GM19025 (cell line): ENCODE measurements around the gene SUN5.
"Not testable (repeated sequence)": the region's sequence is repeated elsewhere in the genome, so short reads cannot be mapped to it uniquely, and the experiment has no call there.

Experiments used
- ATAC-seq: cut with Tn5 transposase; IDR thresholded peaks from one replicate; pipeline ENCODE4 v1.9.1; 2021; ENCODE audit warnings: mild to moderate bottlenecking, low read depth, moderate library complexity; ENCODE audit not compliant: unreplicated experiment

The SUN5 gene

DNA sequence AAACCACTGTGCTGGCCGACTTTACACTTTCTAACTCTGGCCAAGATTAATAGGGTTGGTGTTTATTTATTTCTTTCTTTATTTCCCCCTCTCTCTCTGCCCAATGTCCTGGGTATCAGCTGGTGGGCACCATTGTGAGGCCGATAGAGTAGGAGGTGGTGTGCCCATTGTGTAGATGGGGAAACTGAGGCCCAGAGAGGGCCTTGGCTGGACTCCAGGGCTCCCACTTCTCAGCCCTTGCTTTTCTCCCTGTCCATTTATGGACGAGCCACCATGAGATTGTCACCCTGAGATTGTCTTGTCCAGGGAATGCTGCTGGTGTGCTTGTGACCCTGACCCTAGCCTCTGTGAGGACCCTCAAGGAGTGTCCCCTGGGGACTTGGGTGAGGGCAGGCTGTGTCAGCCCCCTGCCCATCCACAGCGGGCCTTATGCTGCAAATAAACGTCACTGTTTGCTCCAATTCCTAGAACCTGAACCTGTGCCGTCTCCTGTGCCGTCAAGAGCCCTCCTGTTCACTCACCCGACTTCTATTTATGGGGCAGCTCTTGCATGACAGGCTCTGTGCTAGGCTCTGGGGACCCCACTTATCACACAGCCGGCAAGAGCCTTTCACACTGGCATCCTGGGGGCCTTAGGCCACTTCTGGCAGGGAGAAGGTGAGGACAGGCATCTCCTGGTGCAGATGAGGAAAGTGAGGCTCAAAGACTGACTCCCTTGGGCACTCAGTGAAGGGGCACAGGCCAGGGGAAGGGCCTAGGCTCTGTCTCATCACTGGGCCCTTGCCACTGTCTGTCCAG is 24.8 kb downstream of the SUN5 start:
- ATAC-seq = no peak

- no peak for ATAC-seq
Observed at GRCh38 chr20:32978009-32978335, 26.3 kb downstream of the SUN5 start.

- no peak for ATAC-seq
Observed at GRCh38 chr20:32977281-32978008, 26.8 kb downstream of the SUN5 start.

DNA sequence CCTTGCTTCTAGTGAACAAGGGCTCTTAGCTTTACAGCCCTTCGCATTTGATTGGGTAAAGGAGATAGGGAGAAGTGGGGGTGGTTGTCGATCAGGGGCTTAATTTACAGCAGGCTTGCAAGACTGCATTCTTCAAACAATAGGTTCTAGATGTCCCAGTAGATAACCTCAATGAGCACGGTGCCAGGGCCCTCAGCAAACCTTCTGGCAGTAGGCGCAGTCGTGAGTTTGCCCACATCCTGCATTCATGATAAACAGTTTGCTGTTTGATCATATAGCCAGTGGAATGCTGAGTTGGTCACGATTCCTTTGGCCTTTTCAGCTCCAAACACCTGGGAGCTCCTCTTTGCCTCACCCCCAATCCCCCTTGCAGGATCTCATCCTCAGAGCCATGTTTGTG is 27.5 kb downstream of the SUN5 start:
- no peak for ATAC-seq

- ATAC-seq = no peak
Observed at GRCh38 chr20:32975698-32976674, 28.2 kb downstream of the SUN5 start.

GRCh38 chr20:32975121-32975520 is 29.1 kb downstream of the SUN5 start:
- ATAC-seq = not testable (repeated sequence)

DNA sequence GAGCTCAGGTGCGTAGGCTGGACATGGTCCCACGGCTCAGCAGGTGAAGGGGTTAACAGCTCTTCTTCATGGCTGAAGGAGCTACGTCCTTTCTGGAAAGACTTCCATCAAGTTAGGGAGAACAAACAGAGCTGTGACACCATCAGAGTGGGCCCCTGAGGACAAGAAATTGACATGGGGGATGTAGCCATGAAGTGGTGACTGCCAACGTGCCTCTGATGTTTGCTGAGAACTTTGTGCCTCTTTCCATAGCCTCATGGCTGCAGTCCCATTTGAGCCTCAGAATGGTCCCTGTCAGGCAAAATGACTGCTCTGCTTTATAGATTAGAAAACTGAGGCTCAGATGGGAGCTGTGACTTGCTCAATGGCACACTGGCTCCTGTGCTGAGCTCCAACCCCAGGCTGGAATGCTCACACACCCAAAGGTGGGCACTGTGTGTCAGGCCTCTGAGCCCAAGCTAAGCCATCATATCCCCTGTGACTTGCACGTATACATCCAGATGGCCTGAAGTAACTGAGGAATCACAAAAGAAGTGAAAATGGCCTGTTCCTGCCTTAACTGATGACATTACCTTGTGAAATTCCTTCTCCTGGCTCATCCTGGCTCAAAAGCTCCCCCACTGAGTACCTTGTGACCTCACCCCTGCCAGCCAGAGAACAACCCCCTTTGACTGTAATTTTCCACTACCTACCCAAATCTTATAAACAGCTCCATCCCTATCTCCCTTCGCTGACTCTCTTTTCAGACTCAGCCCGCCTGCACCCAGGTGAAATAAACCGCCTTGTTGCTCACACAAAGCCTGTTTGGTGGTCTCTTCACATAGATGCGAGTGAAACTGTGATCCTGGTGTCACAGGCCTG is 29.8 kb downstream of the SUN5 start:
- not testable (repeated sequence) for ATAC-seq

DNA sequence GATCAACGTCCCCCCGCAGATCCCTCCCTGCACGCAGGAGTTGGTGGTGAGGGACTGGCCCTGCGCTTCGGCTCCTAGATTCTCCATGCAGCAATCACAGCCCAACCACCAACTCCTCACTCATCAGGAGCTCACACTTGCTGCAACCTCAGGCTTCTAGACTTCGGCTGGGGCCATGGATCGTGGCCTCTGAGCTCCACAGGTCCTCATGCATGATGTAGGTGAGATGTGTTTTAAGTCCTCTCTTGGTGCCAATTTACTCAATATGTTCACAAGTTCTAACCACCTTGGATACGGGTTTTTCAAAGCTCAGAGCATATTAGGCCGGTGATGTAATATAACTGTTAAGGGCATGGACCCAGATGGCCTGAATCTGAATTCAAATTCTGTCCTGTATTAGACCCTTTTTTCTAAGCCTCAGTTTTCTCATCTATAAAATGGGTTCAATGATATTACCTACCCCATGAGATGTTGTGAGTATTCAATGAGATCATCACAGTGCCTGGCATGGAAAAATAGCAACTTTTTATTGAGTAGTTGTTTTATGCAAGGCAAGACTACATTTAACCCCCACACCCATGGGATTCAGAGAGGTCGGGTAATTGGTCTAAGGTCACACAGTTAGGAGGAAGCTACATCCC is 31.0 kb downstream of the SUN5 start:
- ATAC-seq = no peak

- ATAC-seq = peak; percentile 91
Observed at GRCh38 chr20:32972181-32973076, 31.8 kb downstream of the SUN5 start.

- ATAC-seq = peak; percentile 13
Observed at GRCh38 chr20:32971703-32972161, 32.5 kb downstream of the SUN5 start.

DNA sequence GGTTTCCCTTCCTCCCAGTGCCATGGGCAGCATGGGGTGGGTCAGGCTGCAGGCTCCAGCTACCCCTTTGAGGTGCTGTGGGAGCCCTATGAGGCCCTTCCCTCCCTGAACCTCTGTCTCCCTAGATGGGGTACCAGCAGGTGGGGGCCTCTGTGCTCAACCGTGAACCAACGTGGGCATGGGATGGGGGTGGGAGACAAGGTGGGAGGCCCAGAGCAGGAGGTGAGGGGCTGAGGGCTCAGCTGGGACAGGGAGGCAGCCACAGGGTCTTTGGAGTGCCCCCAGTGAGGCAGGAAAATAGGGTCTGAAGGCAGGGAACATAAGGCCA is 33.3 kb downstream of the SUN5 start:
- no peak for ATAC-seq

GRCh38 chr20:32970115-32970972 is 33.9 kb downstream of the SUN5 start:
- no peak for ATAC-seq

GRCh38 chr20:32969356-32970114 is 34.7 kb downstream of the SUN5 start:
- no peak for ATAC-seq

DNA sequence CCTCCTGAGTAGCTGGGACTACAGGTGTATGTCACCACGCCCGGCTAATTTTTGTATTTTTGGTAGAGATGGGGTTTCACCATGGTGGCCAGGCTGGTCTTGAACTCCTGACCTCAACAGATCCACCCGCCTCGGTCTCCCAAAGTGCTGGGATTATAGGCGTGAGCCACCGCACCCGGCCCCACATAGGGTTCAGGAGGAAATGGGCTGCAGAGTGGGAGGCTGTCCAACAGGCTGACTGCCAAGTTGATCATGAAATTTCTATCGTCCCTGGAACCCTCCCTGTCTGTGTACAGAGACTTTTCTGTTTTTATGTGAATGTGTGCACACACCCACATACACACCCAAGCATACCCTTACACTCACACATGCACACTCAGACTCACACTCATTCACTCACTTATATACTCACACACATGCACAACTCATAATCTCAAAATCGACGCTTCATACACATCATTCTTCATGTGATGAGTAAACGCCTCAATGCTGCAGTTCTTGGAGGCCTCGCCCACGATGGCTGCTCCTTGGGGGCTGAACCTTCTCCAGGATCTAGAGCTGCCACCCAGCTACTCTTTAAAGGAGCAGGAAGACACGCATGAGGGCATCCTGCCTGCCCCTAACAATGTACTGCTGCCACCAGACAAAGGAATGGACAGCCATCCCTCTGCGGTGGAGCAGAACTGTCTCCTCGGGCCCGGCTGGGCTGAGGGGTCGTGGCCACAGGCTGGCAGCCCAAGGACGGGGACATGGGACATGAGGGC is 35.6 kb downstream of the SUN5 start:
- ATAC-seq = no peak

DNA sequence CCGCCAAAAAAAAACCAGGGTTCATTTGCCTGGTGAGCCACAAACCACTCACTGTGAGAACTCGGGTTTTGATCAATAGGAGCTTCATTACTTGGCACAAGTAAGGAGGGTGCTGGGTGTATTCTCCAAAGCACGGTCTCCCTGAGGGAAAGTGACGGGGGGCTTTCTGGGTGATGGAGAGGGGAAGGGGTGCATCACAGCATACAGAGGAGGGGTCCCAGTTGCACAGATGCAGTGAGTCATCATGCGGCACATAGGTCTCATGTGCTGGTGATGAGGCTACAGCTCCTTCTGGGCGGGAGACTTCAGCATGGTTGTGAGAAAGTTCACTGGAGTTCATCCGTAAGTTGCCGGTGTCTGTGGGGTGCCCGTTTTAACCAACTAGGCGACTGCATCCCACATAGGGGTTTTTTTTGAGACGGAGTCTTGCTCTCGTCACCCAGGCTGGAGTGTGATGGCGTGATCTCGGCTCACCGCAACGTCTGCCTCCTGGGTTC is 36.2 kb downstream of the SUN5 start:
- no peak for ATAC-seq
